WERI-Rb-1 (cell line): Measurements from ENCODE around the gene IL21.

ENCODE experiments used
- DNase-seq: peaks from one replicate; pipeline ENCODE4 v3.0.0-alpha.2; 2020
- H3K27ac ChIP-seq: fragments of 250-450 bp; sonication (Bioruptor Pico); 2 replicates; pipeline ENCODE4 v1.5.1; 2020; ENCODE audit warnings: mild to moderate bottlenecking, moderate library complexity
- H3K27me3 ChIP-seq: fragments of 250-450 bp; sonication (Bioruptor Pico); 2 replicates; pipeline ENCODE4 v1.5.1; 2021; ENCODE audit warnings: mild to moderate bottlenecking, low read depth, moderate library complexity; ENCODE audit not compliant: insufficient read depth, severe bottlenecking
- H3K36me3 ChIP-seq: fragments of 250-450 bp; sonication (Bioruptor Pico); 2 replicates; pipeline ENCODE4 v1.5.1; 2020; ENCODE audit warnings: mild to moderate bottlenecking, moderate library complexity
- H3K4me3 ChIP-seq: 2 replicates; pipeline ENCODE4 v1.5.1; 2011; ENCODE audit warnings: low read depth, mild to moderate bottlenecking, control low read depth, low read length
- H3K9me3 ChIP-seq: fragments of 250-450 bp; sonication (Bioruptor Pico); 2 replicates; pipeline ENCODE4 v1.5.1; 2021; ENCODE audit warnings: mild to moderate bottlenecking, moderate library complexity; ENCODE audit not compliant: severe bottlenecking
- CTCF ChIP-seq: IDR thresholded peaks from 2 replicates; pipeline ENCODE4 v1.5.1; 2011; ENCODE audit warnings: low read depth, mild to moderate bottlenecking, control low read depth, inconsistent platforms, low read length

IL21 gene

GRCh38 chr4:122663814-122664610 is 43.1 kb upstream of the IL21 start:
- Histone ChIP-seq H3K9me3 (no peaks in the 10 kb centered on the region), H3K36me3 (no peaks in the 10 kb centered on the region), H3K27me3 (no peaks in the 10 kb centered on the region), H3K4me3 (no peak overlapping the region), H3K27ac (no peak overlapping the region)
- no peak for TF ChIP-seq CTCF
- DNase-seq = no peak

- no peak overlapping the region for H3K4me3 ChIP-seq
- H3K9me3 ChIP-seq = no peaks in the 10 kb centered on the region
- no peak for DNase-seq
- H3K36me3 ChIP-seq = no peaks in the 10 kb centered on the region
- no peak overlapping the region for H3K27ac ChIP-seq
- H3K27me3 ChIP-seq = no peaks in the 10 kb centered on the region
- TF ChIP-seq CTCF = no peak
Observed at GRCh38 chr4:122663291-122663690, 42.4 kb upstream of the IL21 start.

- Histone ChIP-seq H3K4me3 (no peak overlapping the region), H3K27ac (no peak overlapping the region), H3K9me3 (no peaks in the 10 kb centered on the region), H3K36me3 (no peaks in the 10 kb centered on the region), H3K27me3 (no peaks in the 10 kb centered on the region)
- DNase-seq = no peak
- no peak for TF ChIP-seq CTCF
Observed at GRCh38 chr4:122662701-122663100, 41.8 kb upstream of the IL21 start.

- DNase-seq = no peak
- Histone ChIP-seq H3K27ac (no peak overlapping the region), H3K36me3 (no peaks in the 10 kb centered on the region)
Observed at GRCh38 chr4:122661176-122662160, 40.6 kb upstream of the IL21 start.

DNA sequence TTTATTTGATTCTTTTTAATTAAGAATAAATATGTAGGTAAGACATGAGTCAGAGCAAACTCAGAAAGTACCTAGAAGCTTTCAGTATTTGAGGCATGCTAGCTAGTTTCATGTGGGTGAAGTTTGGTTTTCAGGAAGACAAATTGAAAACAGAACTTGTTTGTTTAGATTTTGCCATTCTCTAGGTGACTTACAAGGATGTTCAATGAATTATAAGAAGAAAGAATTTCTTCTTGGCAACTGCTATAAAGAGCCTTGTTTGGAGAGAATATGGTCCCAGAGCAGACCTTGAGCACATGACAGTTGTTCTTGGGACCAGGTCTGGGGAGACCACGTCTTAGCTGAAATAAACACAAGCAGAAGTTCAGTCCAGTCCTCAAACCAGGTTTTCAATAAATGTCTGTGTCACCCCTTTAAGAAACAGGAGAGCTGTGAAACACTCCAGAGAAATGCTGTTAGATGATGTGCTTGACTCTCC is 38.0 kb upstream of the IL21 start:
- Histone ChIP-seq H3K4me3 (no peak overlapping the region), H3K36me3 (no peaks in the 10 kb centered on the region)
- no peak for TF ChIP-seq CTCF

More at GRCh38 chr4:122661176-122662160, 40.6 kb upstream of the IL21 start:
- no peaks in the 10 kb centered on the region for H3K27me3 ChIP-seq
- H3K4me3 ChIP-seq = no peak overlapping the region
- H3K9me3 ChIP-seq = peaks cover 7% of the 10 kb centered on the region
- no peak for TF ChIP-seq CTCF

More for the DNA sequence above, 38.0 kb upstream of the IL21 start:
- peaks cover 7% of the 10 kb centered on the region for H3K9me3 ChIP-seq
- no peaks in the 10 kb centered on the region for H3K27me3 ChIP-seq
- no peak overlapping the region for H3K27ac ChIP-seq
- no peak for DNase-seq
